Stimulated activated CD4-positive, alpha-beta T cell treated with anti-CD3 and anti-CD28 coated beads, Interleukin-12 subunit alpha, Interleukin-12 subunit beta, amount 100 ng/mL, for 4 hours (primary cell): ENCODE data around the gene MTOR.
"Not testable (repeated sequence)": the region's sequence is repeated elsewhere in the genome, so short reads cannot be mapped to it uniquely, and the experiment has no call there.

ENCODE experiments used
- DNase-seq: peaks from one replicate; pipeline ENCODE4 v3.0.0-alpha.2; 2020

MTOR gene

GRCh38 chr1:11144570-11145256 is 117.6 kb downstream of the MTOR start:
- DNase-seq, result no peak

GRCh38 chr1:11143907-11144306 is 118.4 kb downstream of the MTOR start:
- DNase-seq, result no peak

- DNase-seq, result no peak
Observed at GRCh38 chr1:11143401-11143800, 119.0 kb downstream of the MTOR start.

GRCh38 chr1:11142618-11143391 is 119.5 kb downstream of the MTOR start:
- DNase-seq, result no peak

- DNase-seq, result no peak
Observed at GRCh38 chr1:11138952-11139351, 123.4 kb downstream of the MTOR start.

GRCh38 chr1:11138029-11138428 is 124.3 kb downstream of the MTOR start:
- DNase-seq, result no peak

GRCh38 chr1:11134898-11135266 is 127.5 kb downstream of the MTOR start:
- no peak for DNase-seq

GRCh38 chr1:11134251-11134897 is 128.0 kb downstream of the MTOR start:
- no peak for DNase-seq

GRCh38 chr1:11132563-11133293 is 129.6 kb downstream of the MTOR start:
- DNase-seq, result no peak

GRCh38 chr1:11131816-11132215 is 130.5 kb downstream of the MTOR start:
- no peak for DNase-seq

- DNase-seq, result no peak
Observed at GRCh38 chr1:11130406-11130805, 131.9 kb downstream of the MTOR start.

GRCh38 chr1:11129649-11130390 is 132.5 kb downstream of the MTOR start:
- no peak for DNase-seq

- DNase-seq, result no peak
Observed at GRCh38 chr1:11126569-11126968, 135.8 kb downstream of the MTOR start.

- DNase-seq, result no peak
Observed at GRCh38 chr1:11125931-11126330, 136.4 kb downstream of the MTOR start.

- no peak for DNase-seq
Observed at GRCh38 chr1:11124965-11125364, 137.4 kb downstream of the MTOR start.

GRCh38 chr1:11116318-11116717 is 146.0 kb downstream of the MTOR start:
- DNase-seq, result no peak

GRCh38 chr1:11114966-11115365 is 147.4 kb downstream of the MTOR start:
- DNase-seq, result no peak

GRCh38 chr1:11109047-11109760 is 153.1 kb downstream of the MTOR start:
- DNase-seq, result no peak

- DNase-seq, result no peak
Observed at GRCh38 chr1:11107599-11107998, 154.8 kb downstream of the MTOR start.

- DNase-seq, result no peak
Observed at GRCh38 chr1:11105586-11105985, 156.8 kb downstream of the MTOR start.

GRCh38 chr1:11101347-11101746 is 161.0 kb downstream of the MTOR start:
- DNase-seq, result no peak

- DNase-seq, result not testable (repeated sequence)
Observed at GRCh38 chr1:11100806-11101205, 161.5 kb downstream of the MTOR start.
